ENCODE measurements around the gene KIF26A.
"Not testable (repeated sequence)": the region's sequence is repeated elsewhere in the genome, so short reads cannot be mapped to it uniquely, and the experiment has no call there.

KIF26A gene

GRCh38 chr14:104219731-104220214, 81.4 kb downstream of the KIF26A start:
- H3K4me3 ChIP-seq (ENCODE audit: low read length), result no peak overlapping the region
- TF ChIP-seq ZNF274 (IDR thresholded peaks at IDR 0.05; ENCODE audit: low read depth, low read length), result no peak

- TF ChIP-seq ZNF274 (IDR thresholded peaks at IDR 0.05; ENCODE audit: low read depth, low read length), result no peak
- H3K4me3 ChIP-seq (ENCODE audit: low read length), result no peak overlapping the region
These were observed 82.1 kb downstream of the KIF26A start for GRCh38 chr14:104220215-104221070.

GRCh38 chr14:104221071-104221625, 82.8 kb downstream of the KIF26A start:
- TF ChIP-seq ZNF274 (IDR thresholded peaks at IDR 0.05; ENCODE audit: low read depth, low read length), result no peak

GRCh38 chr14:104221636-104222369, 83.4 kb downstream of the KIF26A start:
- H3K4me3 ChIP-seq (ENCODE audit: low read length), result no peak overlapping the region
- no peak for TF ChIP-seq ZNF274 (IDR thresholded peaks at IDR 0.05; ENCODE audit: low read depth, low read length)

More at GRCh38 chr14:104221071-104221625, 82.8 kb downstream of the KIF26A start:
- H3K4me3 ChIP-seq (ENCODE audit: low read length), result no peak overlapping the region

GRCh38 chr14:104222396-104223036, 84.1 kb downstream of the KIF26A start:
- TF ChIP-seq ZNF274 (IDR thresholded peaks at IDR 0.05; ENCODE audit: low read depth, low read length), result no peak
- H3K4me3 ChIP-seq (ENCODE audit: low read length), result no peak overlapping the region

- TF ChIP-seq ZNF274 (IDR thresholded peaks at IDR 0.05; ENCODE audit: low read depth, low read length), result no peak
- H3K4me3 ChIP-seq (ENCODE audit: low read length), result no peak overlapping the region
These were observed 85.0 kb downstream of the KIF26A start for GRCh38 chr14:104223101-104224041.

- TF ChIP-seq ZNF274 (IDR thresholded peaks at IDR 0.05; ENCODE audit: low read depth, low read length), result no peak
- no peak overlapping the region for H3K4me3 ChIP-seq (ENCODE audit: low read length)
These were observed 85.7 kb downstream of the KIF26A start for GRCh38 chr14:104224131-104224505.

GRCh38 chr14:104224506-104225277, 86.3 kb downstream of the KIF26A start:
- no peak for TF ChIP-seq ZNF274 (IDR thresholded peaks at IDR 0.05; ENCODE audit: low read depth, low read length)

GRCh38 chr14:104225278-104226190, 87.1 kb downstream of the KIF26A start:
- H3K4me3 ChIP-seq (ENCODE audit: low read length), result not testable (repeated sequence)

More at GRCh38 chr14:104224506-104225277, 86.3 kb downstream of the KIF26A start:
- no peak overlapping the region for H3K4me3 ChIP-seq (ENCODE audit: low read length)

- H3K4me3 ChIP-seq (ENCODE audit: low read length), result no peak overlapping the region
- TF ChIP-seq ZNF274 (IDR thresholded peaks at IDR 0.05; ENCODE audit: low read depth, low read length), result no peak
These were observed 88.3 kb downstream of the KIF26A start for GRCh38 chr14:104226421-104227383.
